Skeletal muscle satellite cell (primary cell): ENCODE results near the gene FNTB. TPM values are rescaled to one million over a fixed set of nuclear protein-coding genes. Genes with fewer than 3 reads are reported as not detected.
A peak's percentile ranks its signal among the peaks of the same experiment; 100 is the strongest.

Experiments
- H3K27me3 ChIP-seq: 2 replicates; pipeline ENCODE4 v1.7.0; 2013; ENCODE audit warnings: low read length; ENCODE audit not compliant: control insufficient read depth, insufficient read depth
- H3K36me3 ChIP-seq: 2 replicates; pipeline ENCODE4 v1.7.0; 2013; ENCODE audit warnings: mild to moderate bottlenecking, control low read depth, low read length; ENCODE audit not compliant: insufficient read depth
- H3K4me1 ChIP-seq: 2 replicates; pipeline ENCODE4 v1.7.0; 2013; ENCODE audit warnings: low read length; ENCODE audit not compliant: control insufficient read depth, insufficient read depth
- H3K4me2 ChIP-seq: 2 replicates; pipeline ENCODE4 v1.7.0; 2013; ENCODE audit warnings: mild to moderate bottlenecking, low read length
- H3K4me3 ChIP-seq: 2 replicates; pipeline ENCODE4 v1.7.0; 2013; ENCODE audit warnings: low read length
- H3K9ac ChIP-seq: 2 replicates; pipeline ENCODE4 v1.7.0; 2013; ENCODE audit warnings: mild to moderate bottlenecking, low read depth, low read length, moderate library complexity
- H3K9me3 ChIP-seq: replicated peaks from 2 replicates; pipeline ENCODE4 v1.7.0; 2013; ENCODE audit warnings: mild to moderate bottlenecking, control low read depth, low read length
- total RNA-seq: library from RNA; depleted of rRNA; stranded (reverse); fragments of >200 nt; gene quantifications from 2 replicates; pipeline ENCODE4 v1.2.3, GENCODE V29; 2012; rRNA removed

Gene FNTB, protein sequence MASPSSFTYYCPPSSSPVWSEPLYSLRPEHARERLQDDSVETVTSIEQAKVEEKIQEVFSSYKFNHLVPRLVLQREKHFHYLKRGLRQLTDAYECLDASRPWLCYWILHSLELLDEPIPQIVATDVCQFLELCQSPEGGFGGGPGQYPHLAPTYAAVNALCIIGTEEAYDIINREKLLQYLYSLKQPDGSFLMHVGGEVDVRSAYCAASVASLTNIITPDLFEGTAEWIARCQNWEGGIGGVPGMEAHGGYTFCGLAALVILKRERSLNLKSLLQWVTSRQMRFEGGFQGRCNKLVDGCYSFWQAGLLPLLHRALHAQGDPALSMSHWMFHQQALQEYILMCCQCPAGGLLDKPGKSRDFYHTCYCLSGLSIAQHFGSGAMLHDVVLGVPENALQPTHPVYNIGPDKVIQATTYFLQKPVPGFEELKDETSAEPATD
- total RNA-seq = 9.6 and 16.8 TPM in 2 replicates

DNA sequence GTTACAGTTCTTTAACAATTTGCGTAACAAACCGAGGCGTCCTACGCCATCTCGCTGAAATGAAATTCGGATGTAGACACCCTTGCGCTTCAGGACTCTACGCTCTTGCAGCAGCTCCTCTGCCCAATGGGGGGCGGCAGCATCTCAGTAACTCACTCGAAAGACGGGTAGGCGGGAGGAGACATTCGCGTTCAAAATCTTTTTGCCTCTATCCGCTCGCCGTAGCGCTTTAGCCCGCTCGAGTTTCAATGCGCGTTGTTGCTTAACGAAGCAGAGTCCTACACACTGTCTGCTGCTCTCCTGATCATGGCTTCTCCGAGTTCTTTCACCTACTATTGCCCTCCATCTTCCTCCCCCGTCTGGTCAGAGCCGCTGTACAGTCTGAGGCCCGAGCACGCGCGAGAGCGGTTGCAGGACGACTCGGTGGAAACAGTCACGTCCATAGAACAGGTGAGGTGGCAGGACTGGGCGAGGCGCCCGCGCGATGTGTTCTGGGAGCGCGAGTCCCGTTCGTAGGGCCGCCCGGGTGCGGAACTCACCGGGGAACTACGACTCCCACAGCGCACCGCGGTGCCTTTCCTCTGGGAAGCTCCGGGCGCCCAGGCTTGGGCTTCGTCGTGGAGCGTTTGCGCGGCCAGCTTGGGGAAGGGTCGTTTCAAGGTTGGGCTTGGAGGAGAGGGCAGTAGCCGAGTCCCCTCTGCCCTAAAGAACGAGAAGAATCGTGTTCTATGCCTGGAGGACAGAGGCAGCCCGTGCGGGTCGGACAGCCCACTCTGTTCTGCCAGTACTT is at the start of gene FNTB:
Gene FNTB (plus strand): TSS at position 248 of the 790 bp plus-strand sequence. CDS start 59 bp downstream, at position 307.
- H3K36me3 ChIP-seq = no peaks in the 10 kb centered on the region
- peak within 1 kb of the TSS; percentile 88 for H3K9ac ChIP-seq
- peaks cover 8% of the 10 kb centered on the region for H3K4me1 ChIP-seq
- no peaks in the 10 kb centered on the region for H3K27me3 ChIP-seq
- H3K9me3 ChIP-seq = no peaks in the 10 kb centered on the region
- H3K4me2 ChIP-seq = peak within 1 kb of the TSS; percentile 86
- peak within 1 kb of the TSS; percentile 83 for H3K4me3 ChIP-seq

DNA sequence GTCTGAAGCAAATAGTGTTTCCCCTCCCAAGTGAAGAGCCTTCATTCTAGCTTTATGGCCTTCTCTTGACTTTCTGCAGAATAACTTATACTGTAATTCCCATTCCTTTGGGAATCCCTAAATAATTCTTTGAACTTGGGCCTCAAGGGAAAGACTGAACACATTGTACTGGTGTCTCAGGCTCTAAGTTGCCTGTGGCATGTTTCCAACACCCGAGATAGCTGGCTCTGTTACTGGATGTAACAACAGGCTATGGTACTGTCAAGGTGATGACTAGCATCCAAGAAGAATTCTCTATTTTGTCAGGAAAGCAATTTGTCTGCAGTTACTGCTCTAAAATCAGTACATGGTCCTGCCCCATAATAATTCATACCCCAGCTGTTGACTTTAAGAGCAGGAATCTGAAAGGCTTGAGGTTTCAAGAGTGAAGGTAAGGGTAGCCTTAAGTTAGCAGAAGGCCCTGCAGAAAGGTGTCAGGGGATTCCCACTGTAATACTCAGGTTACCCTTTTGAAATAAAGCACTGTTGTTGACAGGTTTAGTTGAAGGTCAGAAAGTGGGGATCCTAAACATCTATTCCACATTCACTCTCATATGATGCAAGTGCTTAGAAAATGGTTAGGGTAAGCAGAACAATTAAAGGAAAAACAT is 49.4 kb upstream of the FNTB start:
- H3K27me3 ChIP-seq = no peaks in the 10 kb centered on the region
- no peak overlapping the region for H3K4me3 ChIP-seq
- no peak overlapping the region for H3K9ac ChIP-seq
- peaks cover 3% of the 10 kb centered on the region for H3K4me1 ChIP-seq
- no peaks in the 10 kb centered on the region for H3K9me3 ChIP-seq
- H3K36me3 ChIP-seq = peaks cover 24% of the 10 kb centered on the region
- no peak overlapping the region for H3K4me2 ChIP-seq

DNA sequence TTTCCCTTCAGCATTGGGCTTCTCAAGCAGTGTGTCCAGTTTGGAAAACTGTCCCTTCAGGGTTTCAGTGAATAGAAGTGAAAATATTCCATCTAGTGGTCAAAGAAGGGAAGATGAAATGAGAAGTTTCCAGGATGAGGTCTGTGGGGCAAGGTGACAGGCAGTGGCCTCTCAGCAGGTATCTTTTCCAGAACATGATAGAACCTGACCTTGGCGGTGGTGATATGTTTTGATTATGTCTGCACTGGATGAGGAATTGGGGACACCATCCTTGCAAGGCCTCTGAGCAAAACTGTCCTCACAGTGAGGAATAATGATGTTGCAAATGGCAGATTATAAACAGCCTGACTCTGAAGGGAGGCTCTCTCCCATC is 48.9 kb upstream of the FNTB start:
- Histone ChIP-seq H3K36me3 (peaks cover 25% of the 10 kb centered on the region), H3K4me1 (peaks cover 3% of the 10 kb centered on the region), H3K4me3 (no peak overlapping the region)

DNA sequence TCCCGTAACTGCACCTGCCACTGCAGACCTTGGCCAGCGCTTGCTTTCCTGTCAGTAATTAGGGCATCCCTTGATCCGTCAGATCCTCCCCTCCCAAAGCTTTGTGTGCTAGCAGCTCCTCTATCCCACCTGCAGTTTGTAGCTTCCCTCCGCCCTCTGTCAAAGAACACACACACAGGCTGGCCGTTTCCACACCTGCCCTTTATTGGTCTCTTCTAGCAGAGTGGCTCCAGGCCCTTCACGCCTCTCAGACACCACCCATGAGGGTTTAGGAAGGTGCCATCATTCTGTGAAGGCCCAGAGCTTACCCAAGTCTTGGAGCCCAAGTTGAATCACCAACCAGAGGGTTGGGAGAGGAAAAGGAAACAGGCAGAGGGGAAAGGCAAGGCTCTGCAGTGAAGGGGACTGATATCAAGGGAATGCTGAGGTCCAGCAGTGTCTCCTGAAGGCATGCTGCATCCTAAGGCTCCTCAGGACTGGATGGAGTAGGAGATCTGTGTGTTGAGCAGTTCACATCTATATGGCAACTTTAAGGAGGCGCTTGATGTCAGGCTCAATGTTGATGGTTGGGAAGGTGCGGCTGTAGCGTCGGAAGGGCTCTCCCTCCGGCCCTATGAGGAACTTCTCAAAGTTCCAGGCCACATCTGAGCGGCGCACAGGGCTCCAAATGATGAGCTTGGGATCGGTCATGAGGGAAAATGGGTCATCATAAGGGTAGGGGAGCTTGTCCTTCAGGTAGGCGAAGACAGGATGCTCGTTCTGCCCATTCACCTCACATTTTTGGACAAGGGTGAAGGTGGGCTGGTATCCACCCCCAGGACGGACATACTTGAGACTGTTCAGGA is 47.5 kb upstream of the FNTB start:
- Histone ChIP-seq H3K36me3 (peaks cover 17% of the 10 kb centered on the region), H3K4me1 (peaks cover 3% of the 10 kb centered on the region), H3K9ac (no peak overlapping the region), H3K4me3 (no peak overlapping the region), H3K4me2 (no peak overlapping the region), H3K27me3 (no peaks in the 10 kb centered on the region), H3K9me3 (no peaks in the 10 kb centered on the region)

More for the DNA sequence above, 48.9 kb upstream of the FNTB start:
- H3K4me2 ChIP-seq = no peak overlapping the region
- no peaks in the 10 kb centered on the region for H3K9me3 ChIP-seq
- H3K9ac ChIP-seq = no peak overlapping the region
- H3K27me3 ChIP-seq = no peaks in the 10 kb centered on the region

DNA sequence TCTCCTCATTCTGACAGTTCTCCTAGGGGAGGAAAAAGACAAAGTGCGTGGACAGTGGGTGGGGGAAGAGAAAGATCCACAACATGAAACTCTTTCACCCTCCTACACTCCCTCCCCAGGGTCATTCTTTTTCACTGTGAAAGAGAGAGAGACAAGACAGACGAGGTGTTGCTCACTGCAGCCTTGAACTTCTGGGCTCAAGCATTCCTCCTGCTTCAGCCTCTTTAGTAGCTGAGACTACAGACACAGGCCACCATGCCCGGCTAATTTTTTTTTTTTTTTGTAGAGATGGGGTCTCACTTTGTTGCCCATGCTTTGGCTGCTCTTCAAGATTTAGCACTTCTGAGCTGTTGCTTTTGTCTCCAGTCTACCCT is 46.9 kb upstream of the FNTB start:
- Histone ChIP-seq H3K9me3 (no peaks in the 10 kb centered on the region), H3K9ac (no peak overlapping the region), H3K4me2 (no peak overlapping the region), H3K4me3 (no peak overlapping the region), H3K4me1 (no peaks in the 10 kb centered on the region), H3K36me3 (peaks cover 17% of the 10 kb centered on the region), H3K27me3 (no peaks in the 10 kb centered on the region)

DNA sequence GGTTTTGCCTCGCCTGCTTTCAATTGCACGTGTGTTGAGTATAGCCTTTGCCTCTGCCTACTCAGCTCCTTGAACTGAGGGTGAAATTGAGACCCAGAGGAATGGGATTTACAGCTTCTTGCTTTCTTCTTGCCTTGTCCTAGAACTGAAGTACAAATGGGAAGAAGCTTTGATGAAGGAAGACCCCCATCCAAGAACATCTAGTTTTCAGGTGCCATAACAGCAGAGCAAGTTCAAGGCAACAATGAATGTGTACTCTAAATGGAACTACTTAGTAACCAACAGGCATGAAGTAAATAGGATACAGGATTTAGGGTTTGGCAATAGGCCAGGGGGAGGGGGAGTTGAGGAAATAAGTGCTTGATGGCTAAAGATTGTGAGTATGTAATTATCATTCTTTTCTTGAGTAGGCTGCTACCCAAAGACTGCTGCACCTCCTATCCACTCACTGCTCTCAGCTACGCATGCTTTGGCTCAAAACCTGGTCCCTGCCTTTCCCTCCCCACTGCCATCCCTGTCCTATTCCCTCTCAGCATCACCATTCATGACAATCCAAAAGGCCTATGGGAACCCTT is 46.3 kb upstream of the FNTB start:
- Histone ChIP-seq H3K27me3 (no peaks in the 10 kb centered on the region), H3K4me2 (no peak overlapping the region), H3K9me3 (no peaks in the 10 kb centered on the region), H3K9ac (no peak overlapping the region), H3K4me3 (no peak overlapping the region), H3K4me1 (no peaks in the 10 kb centered on the region), H3K36me3 (peaks cover 17% of the 10 kb centered on the region)

DNA sequence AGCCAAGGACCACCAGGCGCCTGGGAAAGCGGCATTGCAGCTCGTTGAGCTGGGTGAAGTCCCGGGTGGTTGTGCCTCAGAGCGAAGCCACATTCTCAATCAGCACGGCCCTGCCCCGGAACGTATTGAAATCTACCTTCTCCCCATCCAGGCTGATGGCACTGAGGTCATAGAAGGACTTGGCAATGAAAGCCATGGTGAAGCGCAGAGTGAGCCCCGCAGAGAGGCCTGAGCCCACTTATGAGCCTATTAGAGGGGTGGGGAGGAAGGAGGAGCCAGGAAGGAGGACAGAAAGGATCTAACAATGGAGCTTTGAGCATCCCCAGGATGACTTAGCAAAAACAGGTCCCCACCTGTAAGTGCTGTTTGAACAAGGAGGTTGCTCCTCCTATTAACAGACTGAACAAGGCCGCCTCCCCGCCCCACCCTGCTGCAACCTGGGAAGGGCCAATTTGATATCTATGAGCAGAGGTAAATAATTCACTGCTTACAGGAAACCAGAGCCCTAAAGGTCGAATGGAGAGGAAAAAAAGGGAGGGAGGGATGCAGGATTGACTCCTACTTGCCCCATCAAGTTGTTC is 44.1 kb upstream of the FNTB start, which contains the start of gene GPX2:
Gene GPX2 (minus strand): TSS at position 215 of the 581 bp plus-strand sequence. CDS start 19 bp downstream, at position 196.
- Histone ChIP-seq H3K4me1 (no peaks in the 10 kb centered on the region), H3K36me3 (peaks cover 17% of the 10 kb centered on the region), H3K4me3 (no peak within 1 kb of the TSS), H3K9ac (no peak within 1 kb of the TSS), H3K9me3 (no peaks in the 10 kb centered on the region), H3K4me2 (no peak within 1 kb of the TSS), H3K27me3 (no peaks in the 10 kb centered on the region)

DNA sequence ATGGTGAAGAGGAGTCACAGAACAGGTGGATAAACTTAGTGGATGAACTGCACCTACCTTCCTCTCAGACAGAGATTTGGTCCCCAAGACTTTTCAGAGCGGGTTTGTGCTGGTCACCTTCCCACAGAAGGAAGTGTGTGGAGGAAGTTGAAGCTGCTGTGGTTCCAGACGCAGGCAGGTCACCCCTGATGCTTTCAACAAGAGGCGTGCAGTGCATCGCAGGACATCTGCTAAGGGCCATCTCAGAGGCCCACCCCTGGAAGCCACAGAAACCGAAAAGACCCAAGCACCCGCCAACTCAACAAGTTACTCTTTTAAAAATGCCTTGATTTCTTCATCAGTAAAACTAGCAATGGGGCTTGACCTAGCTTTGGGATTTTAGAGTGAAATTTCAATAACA is 43.1 kb upstream of the FNTB start:
- Histone ChIP-seq H3K4me1 (no peaks in the 10 kb centered on the region), H3K4me3 (no peak overlapping the region), H3K9ac (no peak overlapping the region), H3K36me3 (peaks cover 17% of the 10 kb centered on the region), H3K9me3 (no peaks in the 10 kb centered on the region), H3K4me2 (no peak overlapping the region), H3K27me3 (no peaks in the 10 kb centered on the region)

DNA sequence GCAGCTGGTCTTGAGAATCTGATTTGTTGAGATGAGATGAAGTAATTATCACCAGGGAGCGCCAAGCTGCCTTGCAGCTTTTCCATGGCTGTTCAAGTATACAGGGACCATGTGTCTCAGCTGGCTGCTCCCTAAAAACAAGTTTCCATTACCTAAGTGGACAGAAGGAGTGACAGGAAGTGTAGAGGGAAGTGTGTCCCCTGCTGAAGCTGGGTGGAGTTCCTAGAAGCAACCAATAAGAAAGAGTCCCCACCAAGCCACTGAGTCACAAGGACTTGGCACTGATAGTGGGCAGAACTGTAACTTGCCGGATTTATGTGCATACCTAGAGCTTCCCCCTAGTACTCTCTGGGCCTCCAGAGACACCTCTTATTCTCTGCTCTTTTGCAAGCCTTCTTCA is 42.7 kb upstream of the FNTB start:
- no peak overlapping the region for H3K9ac ChIP-seq
- H3K4me2 ChIP-seq = no peak overlapping the region
- no peaks in the 10 kb centered on the region for H3K4me1 ChIP-seq
- no peak overlapping the region for H3K4me3 ChIP-seq
- H3K36me3 ChIP-seq = peaks cover 15% of the 10 kb centered on the region
- H3K27me3 ChIP-seq = no peaks in the 10 kb centered on the region
- no peaks in the 10 kb centered on the region for H3K9me3 ChIP-seq

DNA sequence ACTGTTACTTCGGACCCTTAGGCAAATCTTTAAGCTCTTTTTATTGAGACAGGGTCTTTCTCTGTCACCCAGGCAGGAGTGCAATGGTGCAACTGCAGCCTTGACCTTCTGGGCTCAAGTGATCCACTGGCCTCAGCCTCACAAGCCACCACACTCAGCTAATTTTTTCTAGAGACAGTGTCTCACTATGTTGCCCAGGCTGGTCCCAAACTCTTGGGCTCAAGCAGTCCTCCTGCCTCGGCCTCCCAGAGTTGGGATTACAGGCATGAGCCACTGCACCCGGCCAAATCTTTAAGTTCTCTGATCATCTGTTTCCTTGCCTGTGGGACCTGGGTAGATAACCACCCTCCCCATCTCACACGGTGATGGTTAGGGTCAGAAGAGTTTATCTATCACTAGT is 41.8 kb upstream of the FNTB start:
- no peaks in the 10 kb centered on the region for H3K4me1 ChIP-seq
- H3K9me3 ChIP-seq = no peaks in the 10 kb centered on the region
- H3K27me3 ChIP-seq = no peaks in the 10 kb centered on the region
- H3K4me2 ChIP-seq = no peak overlapping the region
- no peak overlapping the region for H3K9ac ChIP-seq
- no peak overlapping the region for H3K4me3 ChIP-seq
- H3K36me3 ChIP-seq = peaks cover 13% of the 10 kb centered on the region
